Osteocyte (in vitro differentiated cells): ENCODE measurements around the gene CLTCL1. TPM values are rescaled to one million over a fixed set of nuclear protein-coding genes. Genes with fewer than 3 reads are reported as not detected.
"Not testable (repeated sequence)": the region's sequence is repeated elsewhere in the genome, so short reads cannot be mapped to it uniquely, and the experiment has no call there.

Source experiments
- DNase-seq: peaks from one replicate; pipeline ENCODE4 v3.0.0; 2021; ENCODE audit warnings: mixed read lengths; ENCODE audit not compliant: unreplicated experiment; ENCODE audit errors: extremely low spot score
- H3K27ac Mint-ChIP-seq: one replicate; pipeline ENCODE4 v1.8.0; 2021; ENCODE audit warnings: mild to moderate bottlenecking, mixed read lengths; ENCODE audit not compliant: unreplicated experiment
- H3K27me3 Mint-ChIP-seq: one replicate; pipeline ENCODE4 v1.8.0; 2021; ENCODE audit warnings: mixed read lengths; ENCODE audit not compliant: unreplicated experiment
- H3K36me3 Mint-ChIP-seq: one replicate; pipeline ENCODE4 v1.8.0; 2021; ENCODE audit warnings: mixed read lengths; ENCODE audit not compliant: unreplicated experiment
- H3K4me1 Mint-ChIP-seq: one replicate; pipeline ENCODE4 v1.8.0; 2021; ENCODE audit warnings: mixed read lengths; ENCODE audit not compliant: unreplicated experiment
- H3K4me3 Mint-ChIP-seq: one replicate; pipeline ENCODE4 v1.8.0; 2021; ENCODE audit warnings: mild to moderate bottlenecking, moderate library complexity, mixed read lengths; ENCODE audit not compliant: unreplicated experiment
- H3K9me3 Mint-ChIP-seq: one replicate; pipeline ENCODE4 v1.8.0; 2021; ENCODE audit warnings: mixed read lengths; ENCODE audit not compliant: unreplicated experiment
- CTCF ChIP-seq: fragments of 200-600 bp; sonication (generic); IDR thresholded peaks from 2 replicates; pipeline ENCODE4 v1.5.0; 2021; ENCODE audit warnings: antibody characterized with exemption, mild to moderate bottlenecking, moderate library complexity
- total RNA-seq: library from RNA; stranded (reverse); gene quantifications from 2 replicates; pipeline ENCODE4 v1.2.1, GENCODE V29; 2021

Gene CLTCL1
- total RNA-seq, 1 donor from 2014 or later: 10.1 TPM

GRCh38 chr22:19260194-19260593 is 31.3 kb downstream of the CLTCL1 start:
- H3K9me3 Mint-ChIP-seq: no peaks in the 10 kb centered on the region
- H3K27ac Mint-ChIP-seq: peak overlapping the region; percentile 92
- peaks cover 7% of the 10 kb centered on the region for H3K36me3 Mint-ChIP-seq
- DNase-seq: peak; percentile 32
- no peak overlapping the region for H3K4me3 Mint-ChIP-seq
- no peaks in the 10 kb centered on the region for H3K27me3 Mint-ChIP-seq
- H3K4me1 Mint-ChIP-seq: peaks cover 12% of the 10 kb centered on the region
- no peak for TF ChIP-seq CTCF

- H3K4me1 Mint-ChIP-seq: peaks cover 12% of the 10 kb centered on the region
- H3K27me3 Mint-ChIP-seq, H3K4me3 Mint-ChIP-seq, H3K36me3 Mint-ChIP-seq, H3K9me3 Mint-ChIP-seq: not testable (repeated sequence)
- peak; percentile 30 for DNase-seq
- H3K27ac Mint-ChIP-seq: peak overlapping the region; percentile 92
Measured at GRCh38 chr22:19258968-19259288, 32.6 kb downstream of the CLTCL1 start.

GRCh38 chr22:19258371-19258770 is 33.1 kb downstream of the CLTCL1 start:
- H3K4me3 Mint-ChIP-seq: no peak overlapping the region
- peak; percentile 57 for DNase-seq
- no peak for TF ChIP-seq CTCF
- peaks cover 9% of the 10 kb centered on the region for H3K36me3 Mint-ChIP-seq
- H3K27me3 Mint-ChIP-seq: no peaks in the 10 kb centered on the region
- H3K27ac Mint-ChIP-seq: no peak overlapping the region
- H3K9me3 Mint-ChIP-seq: peaks cover 4% of the 10 kb centered on the region
- peaks cover 12% of the 10 kb centered on the region for H3K4me1 Mint-ChIP-seq

- not testable (repeated sequence) for H3K4me3 Mint-ChIP-seq, H3K27ac Mint-ChIP-seq, H3K9me3 Mint-ChIP-seq, H3K27me3 Mint-ChIP-seq
- DNase-seq: peak; percentile 27
- Mint-ChIP-seq H3K36me3 (peaks cover 15% of the 10 kb centered on the region), H3K4me1 (peaks cover 12% of the 10 kb centered on the region)
Measured at GRCh38 chr22:19256362-19256761, 35.2 kb downstream of the CLTCL1 start.

- no peak overlapping the region for H3K4me3 Mint-ChIP-seq
- TF ChIP-seq CTCF: no peak
Measured at GRCh38 chr22:19253143-19253542, 38.4 kb downstream of the CLTCL1 start.

GRCh38 chr22:19244600-19245352 is 46.7 kb downstream of the CLTCL1 start:
- H3K4me1 Mint-ChIP-seq: no peaks in the 10 kb centered on the region
- peaks cover 7% of the 10 kb centered on the region for H3K36me3 Mint-ChIP-seq
- no peaks in the 10 kb centered on the region for H3K27me3 Mint-ChIP-seq
- no peak overlapping the region for H3K4me3 Mint-ChIP-seq
- no peaks in the 10 kb centered on the region for H3K9me3 Mint-ChIP-seq
- H3K27ac Mint-ChIP-seq: no peak overlapping the region
- DNase-seq: peak; percentile 23
- TF ChIP-seq CTCF: no peak

More at GRCh38 chr22:19253143-19253542, 38.4 kb downstream of the CLTCL1 start:
- DNase-seq: peak; percentile 4
- H3K9me3 Mint-ChIP-seq: peaks cover 4% of the 10 kb centered on the region
- no peak overlapping the region for H3K27ac Mint-ChIP-seq
- H3K36me3 Mint-ChIP-seq: peaks cover 17% of the 10 kb centered on the region
- no peaks in the 10 kb centered on the region for H3K4me1 Mint-ChIP-seq
- no peaks in the 10 kb centered on the region for H3K27me3 Mint-ChIP-seq
